ENCODE data around the gene ENTPD1.
"Not testable (repeated sequence)": the region's sequence is repeated elsewhere in the genome, so short reads cannot be mapped to it uniquely, and the experiment has no call there.

ENTPD1 gene

GRCh38 chr10:95795602-95796001 lies 39.6 kb downstream of the ENTPD1 start:
- no peak for DNase-seq (ENCODE audit: low spot score)

DNA sequence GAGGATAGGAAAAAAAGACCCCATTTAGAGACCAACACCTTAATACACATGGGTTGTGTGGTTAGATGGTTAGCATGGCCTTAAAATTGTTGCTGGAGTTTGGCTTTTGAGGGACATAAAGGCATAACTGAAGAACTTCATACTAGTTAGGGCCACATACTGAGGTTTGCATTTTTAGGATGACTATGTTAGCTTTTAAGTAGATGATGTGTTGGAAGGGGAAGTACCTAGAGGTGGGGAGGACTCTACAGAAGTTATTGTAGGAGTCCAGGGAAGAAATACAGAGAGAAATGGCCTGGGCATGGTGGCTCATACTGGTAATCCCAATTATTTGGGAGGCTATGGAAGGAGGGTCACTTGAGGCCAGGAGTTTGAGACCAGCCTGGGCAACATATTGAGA lies 40.5 kb downstream of the ENTPD1 start:
- no peak for DNase-seq (ENCODE audit: low spot score)

DNA sequence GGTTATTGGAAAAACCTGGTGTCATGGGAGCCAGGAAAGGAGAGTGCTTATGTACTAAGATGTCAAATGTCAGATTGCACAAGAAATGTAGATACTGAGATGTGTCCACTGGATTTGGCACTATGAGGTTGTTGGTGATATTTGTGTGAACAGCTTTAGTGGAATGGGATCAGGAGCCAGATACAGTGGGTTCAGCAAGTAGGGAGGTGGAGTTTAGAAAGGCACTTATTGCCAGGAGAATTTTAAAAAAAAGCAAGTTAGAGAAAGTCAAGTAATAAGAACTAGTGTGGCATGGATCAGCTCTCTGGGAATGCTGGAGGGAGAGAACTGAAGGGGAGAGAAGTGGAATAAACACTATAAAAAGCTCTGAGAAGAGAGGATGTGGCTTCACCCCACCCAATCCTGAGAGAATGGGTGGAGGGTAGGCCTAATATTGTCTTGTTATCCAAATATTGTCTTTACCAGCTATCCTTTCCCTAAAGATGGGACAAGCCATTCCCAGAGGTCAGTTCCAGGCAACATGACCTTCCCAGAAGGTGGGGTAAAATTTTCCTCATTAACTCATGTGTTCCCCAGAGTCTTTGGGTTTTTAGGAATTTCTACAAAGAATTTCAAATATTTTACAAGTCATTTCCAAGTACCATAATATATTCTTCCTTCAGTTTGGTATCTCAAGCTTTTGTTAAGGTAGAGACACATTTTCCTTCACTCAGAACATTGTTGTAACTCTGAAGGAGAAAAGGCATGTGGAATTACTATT lies 42.3 kb downstream of the ENTPD1 start:
- DNase-seq (ENCODE audit: low spot score): no peak

- not testable (repeated sequence) for DNase-seq (ENCODE audit: low spot score)
These were observed 44.3 kb downstream of the ENTPD1 start for GRCh38 chr10:95800286-95800685.

GRCh38 chr10:95806687-95807380 lies 50.9 kb downstream of the ENTPD1 start:
- not testable (repeated sequence) for DNase-seq (ENCODE audit: low spot score)

DNA sequence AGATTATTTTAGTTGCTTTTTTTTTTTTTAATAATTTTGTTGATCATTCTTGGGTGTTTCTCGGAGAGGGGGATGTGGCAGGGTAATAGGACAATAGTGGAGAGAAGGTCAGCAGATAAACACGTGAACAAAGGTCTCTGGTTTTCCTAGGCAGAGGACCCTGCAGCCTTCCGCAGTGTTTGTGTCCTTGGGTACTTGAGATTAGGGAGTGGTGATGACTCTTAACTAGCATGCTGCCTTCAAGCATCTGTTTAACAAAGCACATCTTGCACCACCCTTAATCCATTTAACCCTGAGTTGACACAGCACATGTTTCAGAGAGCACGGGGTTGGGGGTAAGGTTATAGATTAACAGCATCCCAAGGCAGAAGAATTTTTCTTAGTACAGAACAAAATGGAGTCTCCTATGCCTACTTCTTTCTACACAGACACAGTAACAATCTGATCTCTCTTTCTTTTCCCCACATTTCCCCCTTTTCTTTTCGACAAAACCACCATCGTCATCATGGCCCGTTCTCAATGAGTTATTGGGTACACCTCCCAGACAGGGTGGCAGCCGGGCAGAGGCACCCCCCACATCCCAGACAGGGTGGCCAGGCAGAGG lies 52.8 kb downstream of the ENTPD1 start:
- not testable (repeated sequence) for DNase-seq (ENCODE audit: low spot score)

GRCh38 chr10:95809370-95810197 lies 53.6 kb downstream of the ENTPD1 start:
- no peak for DNase-seq (ENCODE audit: low spot score)

GRCh38 chr10:95810198-95810976 lies 54.4 kb downstream of the ENTPD1 start:
- DNase-seq (ENCODE audit: low spot score): no peak

- no peak for DNase-seq (ENCODE audit: low spot score)
These were observed 57.2 kb downstream of the ENTPD1 start for GRCh38 chr10:95813054-95813685.

DNA sequence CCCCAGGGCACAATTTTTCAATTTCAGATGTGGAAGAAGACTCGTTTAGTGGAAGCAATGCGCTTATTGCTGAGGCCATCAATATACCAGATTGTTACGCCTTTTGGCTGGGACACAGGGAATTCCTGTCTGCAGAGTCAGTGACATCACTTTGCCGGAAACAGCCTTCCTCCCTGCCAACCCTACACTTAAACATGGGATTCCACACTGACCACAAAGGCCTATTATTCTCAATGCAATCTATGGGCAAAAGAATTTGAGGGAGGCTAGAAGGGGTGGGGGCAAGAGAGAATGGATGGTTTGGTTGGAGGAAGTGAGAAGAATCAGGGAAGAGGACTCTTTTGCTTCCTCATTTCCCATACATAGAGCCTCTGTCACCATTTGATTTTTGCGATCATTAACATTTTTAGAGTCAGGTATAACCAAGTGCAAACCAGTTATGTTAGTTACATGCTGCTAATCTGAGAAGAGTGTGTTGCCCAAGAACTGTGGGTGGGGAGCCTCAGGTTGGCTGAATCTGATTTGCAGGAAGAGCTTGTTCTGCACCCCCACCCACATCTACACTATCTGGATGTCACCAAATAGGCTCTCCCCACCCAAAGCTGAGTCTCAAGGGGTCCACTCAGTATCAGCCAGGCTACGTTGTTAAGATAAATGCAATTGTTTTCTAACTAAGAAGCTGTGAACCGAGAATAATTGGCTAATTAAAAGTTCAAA lies 58.2 kb downstream of the ENTPD1 start:
- DNase-seq (ENCODE audit: low spot score): no peak

DNA sequence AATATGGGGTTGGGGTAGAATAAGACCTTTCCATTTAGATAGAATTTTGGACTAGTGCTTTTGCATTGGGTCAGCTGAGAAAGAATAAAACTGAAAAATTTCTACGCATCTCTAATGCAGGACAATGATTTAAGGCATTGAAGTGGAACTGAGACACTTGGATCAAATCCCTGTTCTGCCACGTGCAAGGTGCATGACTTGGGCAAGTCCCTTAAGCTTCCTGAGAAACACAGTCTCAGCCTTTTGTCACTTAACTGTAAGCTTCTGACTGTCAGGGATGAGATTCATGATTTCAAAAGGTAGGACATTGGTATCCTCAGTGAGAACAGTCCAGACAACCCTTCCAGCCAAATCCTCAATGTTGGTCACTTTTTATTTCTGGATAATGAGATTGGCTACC lies 59.2 kb downstream of the ENTPD1 start:
- no peak for DNase-seq (ENCODE audit: low spot score)

DNA sequence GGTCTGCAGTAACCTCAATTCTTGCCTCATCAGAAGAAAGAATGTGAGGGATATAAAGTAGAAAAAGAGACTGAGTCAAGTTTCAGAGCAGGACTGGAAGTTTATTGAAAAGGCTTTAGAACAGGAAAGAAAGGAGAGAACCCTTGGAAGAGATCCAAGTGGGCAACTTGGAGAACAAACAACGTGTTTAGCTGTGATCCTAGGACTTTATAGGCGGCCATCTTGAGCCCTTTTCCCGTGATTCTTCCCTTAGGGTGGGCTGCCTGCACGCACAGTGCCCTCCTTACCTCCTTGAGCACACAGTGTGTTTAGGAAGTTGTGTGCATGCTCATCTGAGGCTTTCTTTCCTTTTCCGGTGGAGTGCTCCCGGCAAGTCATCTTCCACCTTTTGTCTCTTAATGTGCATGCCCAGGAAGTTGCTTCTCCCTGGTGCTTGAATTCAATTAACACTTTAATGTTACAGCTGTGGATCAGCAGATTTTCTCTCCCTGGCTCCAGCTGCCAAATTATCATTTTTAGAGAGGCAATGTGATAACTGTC lies 59.8 kb downstream of the ENTPD1 start:
- no peak for DNase-seq (ENCODE audit: low spot score)

- no peak for DNase-seq (ENCODE audit: low spot score)
These were observed 62.0 kb downstream of the ENTPD1 start for GRCh38 chr10:95818010-95818409.

DNA sequence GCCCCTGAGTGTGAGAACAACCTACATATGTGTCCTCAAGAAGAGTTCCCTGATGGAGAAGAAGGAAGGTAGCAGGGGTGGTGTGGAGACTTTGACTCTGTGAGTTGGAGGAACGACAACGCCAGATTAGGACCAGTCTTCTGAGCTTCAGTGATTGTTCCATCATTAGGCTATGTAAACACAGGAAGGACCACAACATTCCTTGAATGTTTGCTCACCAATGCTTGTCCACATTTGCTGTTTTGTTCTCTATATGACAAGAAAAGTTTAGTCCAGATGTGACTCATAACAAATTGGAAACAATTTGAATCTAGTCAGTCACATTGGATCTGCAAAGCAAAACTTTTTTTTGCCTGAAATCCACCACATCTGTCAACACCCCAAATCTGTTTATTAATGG lies 62.7 kb downstream of the ENTPD1 start:
- DNase-seq (ENCODE audit: low spot score): no peak

DNA sequence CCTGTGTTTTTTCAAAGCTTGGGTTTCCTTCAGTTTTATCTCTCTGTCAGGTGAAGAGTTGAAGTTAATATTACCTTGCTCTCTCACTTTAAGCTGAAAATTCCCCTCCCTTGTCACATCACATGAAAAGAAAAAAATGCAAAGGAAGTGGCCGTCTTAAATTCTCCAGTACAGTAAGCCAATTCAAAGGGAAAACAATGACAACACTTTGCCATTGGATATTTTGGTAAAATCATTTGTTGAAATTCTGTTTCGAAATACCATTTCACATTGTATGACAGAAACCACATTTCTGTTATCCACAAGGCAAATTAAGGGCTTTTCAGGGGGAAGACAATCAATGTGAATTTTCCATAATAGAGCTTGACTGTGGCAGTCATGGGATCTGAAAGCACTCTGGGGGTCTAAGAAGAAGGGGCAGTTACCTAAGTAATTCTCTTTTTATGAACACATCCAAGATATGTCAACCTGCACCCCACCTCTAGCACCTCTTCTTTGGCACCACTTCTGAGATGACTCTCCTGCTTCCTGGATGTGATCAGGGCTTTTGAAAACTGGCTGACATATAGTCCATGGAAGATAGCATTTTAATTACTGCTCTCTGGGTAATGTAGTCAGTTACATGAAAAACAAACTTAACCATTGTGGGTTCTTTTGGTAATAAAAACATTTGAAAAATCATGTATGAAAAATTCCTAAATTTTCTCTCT lies 63.8 kb downstream of the ENTPD1 start:
- no peak for DNase-seq (ENCODE audit: low spot score)

DNA sequence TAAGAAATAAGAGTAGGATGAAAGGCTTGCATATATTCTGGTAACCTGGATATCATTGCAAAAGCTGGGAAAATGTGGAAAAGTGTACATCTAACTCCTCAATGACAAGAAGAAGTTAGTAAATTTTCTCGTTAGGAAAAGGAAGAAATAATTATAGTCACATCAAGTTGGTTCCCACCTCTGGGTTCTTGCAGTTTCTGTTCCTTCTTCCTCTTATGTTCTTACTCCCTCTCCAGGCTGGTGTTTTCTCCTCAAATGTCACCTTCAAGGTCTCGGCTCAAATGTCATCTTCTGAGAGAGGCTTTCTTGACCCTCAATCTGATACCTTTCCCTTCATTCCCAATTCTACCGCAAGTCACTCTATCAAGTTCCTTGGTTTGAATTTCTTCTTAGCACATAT lies 64.4 kb downstream of the ENTPD1 start:
- DNase-seq (ENCODE audit: low spot score): no peak

- DNase-seq (ENCODE audit: low spot score): no peak
These were observed 65.8 kb downstream of the ENTPD1 start for GRCh38 chr10:95821720-95822119.

DNA sequence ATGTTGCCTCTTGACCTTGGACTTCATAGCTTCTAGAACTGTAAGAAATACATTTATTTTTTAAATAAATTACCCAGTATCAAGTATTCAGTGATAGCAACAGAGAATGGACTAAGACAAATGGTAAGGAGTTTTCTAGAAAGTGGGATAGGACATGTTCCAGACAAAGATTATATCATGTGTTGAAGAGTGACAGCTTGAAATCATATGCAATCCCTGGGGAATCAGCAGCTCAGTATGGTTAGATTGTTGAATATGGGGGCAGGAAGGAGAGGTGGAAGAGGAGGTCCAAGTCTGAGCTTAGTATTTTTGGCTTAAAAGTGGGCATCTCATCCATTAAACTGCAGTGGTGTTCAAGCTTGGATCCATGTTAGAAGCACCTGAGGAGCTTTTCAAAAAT lies 74.1 kb downstream of the ENTPD1 start:
- no peak for DNase-seq (ENCODE audit: low spot score)

DNA sequence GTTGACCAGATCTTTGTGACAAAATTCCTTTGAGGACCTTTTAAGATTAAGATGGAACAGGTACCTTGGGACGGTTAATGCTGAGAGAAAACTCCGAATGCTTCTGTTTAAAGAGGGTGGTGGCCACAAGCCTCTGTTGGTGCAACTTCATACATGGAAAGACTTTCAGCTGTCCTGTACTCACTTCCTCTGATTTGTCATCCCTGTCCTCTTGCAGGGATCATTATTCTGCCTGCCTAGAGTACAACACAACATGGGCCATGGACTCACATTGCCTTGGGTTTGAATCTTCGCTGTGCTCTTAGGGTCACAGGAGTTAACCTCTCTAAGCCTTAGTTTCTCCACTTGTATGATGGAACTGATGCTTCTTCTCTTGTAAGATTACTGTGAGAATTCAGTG lies 75.1 kb downstream of the ENTPD1 start:
- DNase-seq (ENCODE audit: low spot score): no peak

GRCh38 chr10:95831515-95831914 lies 75.6 kb downstream of the ENTPD1 start:
- DNase-seq (ENCODE audit: low spot score): no peak
